ENCODE data around the gene SSTR3.
"Not testable (repeated sequence)": the region's sequence is repeated elsewhere in the genome, so short reads cannot be mapped to it uniquely, and the experiment has no call there.

Gene SSTR3

DNA sequence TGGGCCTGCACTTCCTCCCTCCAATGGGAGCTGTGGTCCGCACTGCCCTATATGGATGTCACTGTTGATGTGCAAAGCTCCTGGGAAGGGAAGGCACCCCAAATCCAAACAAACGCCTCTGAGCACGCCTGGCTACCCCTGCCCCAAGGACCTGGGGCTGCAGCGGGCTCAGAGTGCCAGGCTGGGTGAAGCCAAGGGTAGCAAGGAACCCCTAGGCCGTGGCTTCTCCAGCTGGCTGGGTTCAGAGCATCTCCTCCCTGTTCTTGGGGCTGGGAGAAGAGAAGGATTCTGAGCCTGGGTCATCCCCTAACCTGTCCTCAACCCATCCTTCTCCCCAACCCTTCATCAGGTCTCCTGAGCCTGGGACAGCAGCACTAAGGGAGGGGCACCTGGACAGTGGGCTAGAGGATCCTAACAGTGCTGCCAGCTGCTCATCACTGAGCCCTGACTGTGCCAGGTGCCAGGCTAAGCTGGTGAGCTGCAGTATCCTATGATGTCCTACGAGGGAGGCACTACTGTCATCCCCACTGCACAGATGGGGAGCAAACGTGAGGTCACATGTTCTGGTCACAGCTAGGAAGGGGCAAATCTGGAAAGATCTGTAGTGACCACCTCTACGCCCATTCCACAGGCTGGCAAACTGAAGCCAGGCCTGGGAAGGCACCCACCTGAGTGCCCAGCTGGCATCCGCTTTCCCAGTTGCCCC, 3.0 kb downstream of the SSTR3 start:
- DNase-seq, result no peak

DNA sequence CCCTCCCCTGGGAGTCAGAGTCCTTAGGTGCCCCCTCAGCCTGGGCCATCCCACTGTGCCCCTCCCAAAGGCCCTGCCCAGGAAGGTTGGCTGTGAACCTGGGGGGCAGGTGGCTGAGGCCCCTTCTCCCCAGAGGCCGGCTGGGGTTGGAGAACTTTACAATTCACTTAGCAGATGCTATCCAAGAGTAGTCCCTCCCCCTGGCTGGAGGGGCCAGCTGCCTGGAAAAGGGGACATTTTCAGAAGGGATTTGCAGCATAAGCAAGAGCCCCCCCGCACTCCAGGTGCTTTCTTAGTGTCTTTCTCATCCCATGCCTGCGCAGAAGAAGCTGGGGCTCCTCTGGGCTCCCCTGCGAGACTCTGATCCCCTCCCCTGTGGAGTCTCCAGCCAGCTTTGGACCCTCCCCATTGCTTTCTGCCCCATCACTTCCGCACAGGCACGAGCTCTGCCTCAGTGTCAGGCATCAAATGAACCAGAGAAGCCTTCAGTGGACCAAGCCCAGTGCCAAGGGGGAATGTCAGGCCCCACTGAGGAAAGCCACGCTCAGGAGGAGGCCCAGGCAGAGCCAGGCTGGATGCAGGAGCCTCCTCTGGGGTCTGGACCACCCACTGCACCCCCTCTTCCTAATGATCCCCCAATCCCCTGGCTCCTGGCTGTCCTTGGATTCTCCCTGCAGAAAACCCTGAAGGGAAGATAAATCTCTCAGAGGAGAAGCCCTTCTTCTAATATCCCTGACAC, 3.7 kb downstream of the SSTR3 start:
- no peak for DNase-seq

DNA sequence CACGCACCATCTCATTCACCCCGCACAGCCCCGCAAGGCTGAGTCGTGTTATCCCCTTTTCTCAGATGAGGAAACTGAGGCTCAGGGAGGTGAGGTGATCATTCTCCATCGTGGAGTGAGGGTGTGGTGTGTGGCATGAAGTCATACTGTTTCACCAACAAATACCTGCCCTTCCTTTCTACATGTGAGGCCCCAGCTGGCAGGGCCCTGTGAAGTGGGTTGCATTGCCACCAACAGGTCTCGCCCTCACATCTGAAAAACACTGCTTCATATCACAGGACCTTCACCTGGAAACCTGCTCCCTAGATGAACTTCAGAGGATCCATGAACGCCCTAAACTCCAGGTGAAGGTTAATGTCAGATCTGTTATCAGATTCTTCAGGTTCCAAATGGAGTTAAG, 4.3 kb downstream of the SSTR3 start:
- no peak for DNase-seq

DNA sequence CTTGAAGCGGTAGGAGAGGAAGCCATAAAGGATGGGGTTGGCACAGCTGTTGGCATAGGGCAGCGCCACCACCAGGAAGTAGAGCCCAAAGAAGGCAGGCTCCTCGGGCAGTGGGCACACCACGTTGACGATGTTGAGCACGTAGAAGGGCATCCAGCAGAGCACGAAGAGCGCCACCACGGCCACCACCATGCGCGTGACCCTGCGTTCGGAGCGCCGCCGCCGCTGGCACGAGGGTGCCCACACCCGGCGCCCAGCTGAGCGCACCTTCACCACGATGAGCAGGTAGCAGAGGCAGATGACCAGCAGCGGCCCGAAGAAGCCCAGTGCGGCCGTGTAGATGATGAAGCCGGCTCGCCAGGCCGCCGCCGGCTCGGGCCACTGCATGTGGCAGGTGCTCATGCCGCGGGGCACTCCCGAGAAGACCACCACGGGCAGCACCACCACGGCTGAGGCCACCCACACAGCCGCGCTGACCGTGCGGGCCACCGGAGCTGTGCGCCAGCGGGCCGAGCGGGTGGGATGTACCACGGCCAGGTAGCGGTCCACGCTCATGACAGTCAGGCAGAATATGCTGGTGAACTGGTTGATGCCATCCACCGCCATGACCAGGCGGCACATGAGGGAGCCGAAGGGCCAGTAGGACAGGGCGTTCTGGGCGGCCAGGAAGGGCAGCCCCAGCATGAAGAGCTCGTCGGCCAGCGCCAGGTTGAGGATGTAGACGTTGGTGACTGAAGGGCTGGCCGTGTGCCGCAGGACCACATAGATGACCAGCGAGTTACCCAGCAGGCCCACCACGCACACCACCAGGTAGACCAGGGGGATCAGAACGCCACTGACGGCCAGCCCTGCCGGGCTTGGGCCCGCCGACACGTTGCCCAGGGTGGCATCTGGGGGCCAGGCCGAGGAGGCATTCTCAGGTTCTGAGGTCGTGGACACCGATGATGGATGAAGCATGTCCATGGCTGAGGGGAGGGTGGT, 5.1 kb downstream of the SSTR3 start:
- no peak for DNase-seq

DNA sequence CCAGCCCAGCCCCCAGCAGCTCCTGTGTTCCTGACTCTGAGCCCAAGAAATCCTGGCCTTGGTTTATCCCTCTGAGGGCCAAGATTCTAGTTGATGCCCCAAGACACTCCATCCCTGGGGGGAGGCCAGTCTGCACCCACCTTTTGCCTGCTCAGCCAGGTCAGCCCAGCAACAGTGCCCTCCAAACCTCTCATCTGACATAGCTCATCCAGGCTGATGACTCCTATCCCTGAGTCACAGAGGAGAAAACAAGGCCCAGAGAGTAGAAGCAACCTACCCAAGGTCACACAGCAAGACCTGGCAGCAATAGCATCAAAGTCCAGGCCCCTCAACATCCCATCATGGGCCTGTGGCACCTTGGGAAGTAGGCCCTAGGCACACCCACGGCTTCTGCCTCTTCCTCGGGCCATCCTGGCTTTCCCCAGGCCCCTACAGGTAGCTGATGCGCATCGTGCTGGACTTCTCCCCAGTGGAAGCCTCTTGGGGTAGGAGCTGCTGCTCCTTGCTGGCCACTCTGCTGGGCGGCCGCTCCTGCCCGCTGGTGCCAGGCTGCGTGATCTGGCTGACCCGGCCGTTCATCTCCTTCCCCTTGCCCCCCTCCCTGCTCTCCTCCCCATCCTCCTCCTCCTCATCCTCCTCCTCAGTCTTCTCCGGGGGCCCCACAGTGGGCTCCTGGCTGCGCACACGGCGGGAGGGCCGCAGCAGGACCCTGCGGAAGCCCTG, 6.0 kb downstream of the SSTR3 start:
- no peak for DNase-seq

DNA sequence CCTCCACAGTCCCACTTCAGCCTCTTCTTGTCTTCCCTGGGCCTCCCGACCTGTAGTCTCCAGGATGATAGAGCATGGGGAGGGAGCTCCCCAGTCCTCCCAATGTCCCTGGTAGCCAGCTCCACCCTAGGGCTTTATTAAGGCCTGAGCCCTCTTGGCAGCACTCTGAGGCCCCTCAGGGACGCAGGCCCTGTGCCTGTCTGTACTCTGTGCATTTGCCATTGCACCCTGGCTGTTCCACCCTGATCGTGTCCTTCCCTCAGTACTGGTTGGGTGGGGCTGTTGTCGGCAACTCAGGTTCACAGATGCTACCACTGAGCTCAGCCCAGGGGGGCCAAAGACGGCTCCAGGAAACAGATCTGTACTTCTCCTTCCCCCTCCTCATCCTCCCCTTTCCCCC, 7.2 kb downstream of the SSTR3 start:
- no peak for DNase-seq

DNA sequence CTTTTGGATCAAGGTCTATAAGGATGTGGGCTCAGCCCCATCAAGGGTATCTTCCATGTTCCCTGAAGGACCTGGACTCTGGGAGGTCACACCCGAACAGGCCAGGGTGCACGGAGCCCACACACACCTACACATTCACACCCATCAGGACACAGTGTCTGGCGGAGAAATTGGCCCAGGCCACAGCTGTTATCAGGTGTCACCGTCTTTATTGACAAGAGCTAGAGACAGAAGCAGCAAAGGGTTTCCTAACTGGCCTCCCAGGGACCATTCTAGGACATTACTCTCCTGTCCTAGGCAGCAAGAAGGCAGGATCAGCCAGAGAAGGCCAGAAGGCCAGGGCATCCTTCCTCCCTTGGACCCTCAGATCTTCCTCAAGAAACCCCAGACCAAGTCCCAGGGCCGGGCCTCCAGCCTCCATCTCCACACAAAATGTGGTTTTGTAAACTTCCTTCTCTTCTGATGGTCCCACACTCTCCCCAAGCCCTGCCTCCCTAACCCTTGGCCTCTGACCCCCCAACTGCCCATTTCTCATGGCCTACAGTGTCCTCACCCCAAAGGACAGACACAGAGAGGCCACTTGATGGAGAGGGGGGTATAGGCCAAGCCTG, 8.1 kb downstream of the SSTR3 start:
- DNase-seq, result no peak

DNA sequence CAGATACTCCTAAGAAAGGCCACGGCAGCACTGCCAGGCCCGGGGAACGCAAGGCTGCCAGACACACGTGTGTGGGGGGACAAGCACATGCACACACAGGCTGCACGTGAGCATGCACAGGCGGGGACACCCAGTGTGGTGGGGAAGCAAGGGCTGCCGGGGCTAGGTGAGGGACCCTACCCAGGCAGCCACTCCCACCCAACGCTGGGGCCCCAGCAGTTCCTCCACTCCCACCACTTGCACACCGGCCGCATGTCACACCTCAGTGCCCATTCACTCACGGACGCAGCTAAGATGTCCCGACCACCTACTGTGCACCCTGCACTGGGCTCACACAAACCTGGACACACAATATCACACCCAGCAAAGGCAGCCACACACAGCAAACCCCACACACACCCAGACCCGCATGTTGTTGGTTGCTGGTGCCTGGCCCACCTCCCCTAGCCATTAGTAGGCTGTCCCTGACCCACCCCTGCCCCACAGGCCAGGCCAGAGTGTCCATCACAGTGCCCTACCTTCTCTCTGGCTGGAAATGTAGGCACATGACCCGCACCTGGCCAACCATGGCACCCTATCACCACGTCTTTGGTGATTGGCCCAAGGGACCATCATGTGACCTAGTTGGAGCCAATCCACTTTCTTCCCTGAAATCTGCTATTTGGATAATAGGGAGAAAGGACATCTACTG, 8.8 kb downstream of the SSTR3 start:
- DNase-seq, result no peak

DNA sequence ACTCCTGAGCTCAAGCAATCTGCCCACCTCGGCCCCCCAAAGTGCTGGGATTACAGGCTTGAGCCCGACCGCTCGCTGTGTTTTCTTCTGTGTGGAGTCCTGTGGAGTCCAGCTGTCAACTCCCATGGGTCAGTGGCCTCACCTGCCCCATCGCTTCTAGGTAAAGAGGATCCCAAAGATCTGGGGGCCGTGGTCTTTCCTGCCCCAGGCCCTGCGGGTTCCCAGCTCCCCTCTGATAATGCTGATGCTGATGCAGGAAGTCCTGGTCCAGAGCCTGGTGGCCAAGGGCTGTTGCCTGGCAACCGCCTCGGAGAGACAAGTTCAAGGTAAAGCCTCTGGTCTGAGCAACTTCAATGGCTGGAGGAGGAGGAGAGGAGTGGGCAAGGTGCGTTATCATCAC, 9.6 kb downstream of the SSTR3 start:
- DNase-seq, result no peak

DNA sequence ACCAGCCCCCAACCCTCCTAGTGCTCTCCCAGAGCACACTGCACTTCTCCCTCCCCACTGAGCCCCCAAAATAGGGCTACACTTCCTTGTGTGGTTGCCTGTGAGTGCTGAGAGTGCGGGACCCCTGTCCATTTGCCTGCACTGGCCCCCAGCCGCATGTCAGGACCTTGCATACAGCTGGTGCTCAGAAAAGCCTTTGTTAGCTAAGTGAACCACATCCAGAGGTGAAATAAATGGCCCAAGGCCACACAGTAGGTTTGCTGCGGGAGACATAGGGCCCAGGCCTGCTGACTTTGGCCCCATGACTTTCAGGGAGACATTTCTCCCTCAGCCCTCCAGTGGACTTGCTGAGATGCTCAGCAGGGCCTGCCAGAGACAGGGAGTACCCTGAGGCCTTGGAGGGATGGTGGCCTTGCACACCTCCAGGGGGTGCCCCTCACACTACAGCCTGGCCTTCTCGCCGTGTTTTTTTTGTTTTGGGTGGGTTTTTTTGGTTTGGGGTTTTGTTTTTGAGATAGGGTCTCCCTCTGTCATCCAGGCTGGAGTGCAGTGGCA, 10.2 kb downstream of the SSTR3 start:
- DNase-seq, result no peak

DNA sequence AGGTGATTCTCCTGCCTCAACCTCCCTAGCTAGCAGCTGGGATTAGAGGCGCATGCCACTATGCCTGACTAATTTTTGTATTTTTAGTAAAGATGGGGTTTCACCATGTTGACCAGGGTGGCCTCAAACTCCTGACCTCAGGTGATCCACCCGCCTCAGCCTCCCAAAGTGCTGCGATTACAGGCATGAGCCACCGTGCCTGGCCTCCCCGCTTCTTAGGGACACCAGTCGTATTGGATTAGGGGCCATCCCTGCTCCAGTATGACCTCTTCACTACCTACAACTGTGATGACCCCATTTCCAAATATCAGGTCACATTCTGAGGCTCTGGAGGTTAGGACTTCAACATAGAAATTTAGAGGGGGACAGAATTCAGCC, 10.8 kb downstream of the SSTR3 start:
- DNase-seq, result not testable (repeated sequence)

DNA sequence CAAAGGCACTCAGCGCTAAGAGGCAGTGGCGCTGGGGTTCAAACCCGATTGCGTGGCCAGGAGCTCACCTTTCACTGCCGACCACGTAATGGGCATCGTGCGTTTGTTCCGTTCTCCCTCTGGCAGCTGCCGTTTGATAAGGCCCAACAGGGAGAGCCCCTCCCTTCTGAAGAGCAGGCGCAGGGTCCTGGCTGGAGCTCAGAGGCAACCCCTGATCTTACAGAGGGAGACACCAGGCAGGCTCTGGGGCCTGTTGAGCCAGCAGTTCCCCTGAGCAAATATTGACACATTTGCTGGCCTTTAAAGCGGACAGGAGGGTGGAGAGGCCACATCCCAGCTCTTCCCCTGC, 12.5 kb downstream of the SSTR3 start:
- no peak for DNase-seq

DNA sequence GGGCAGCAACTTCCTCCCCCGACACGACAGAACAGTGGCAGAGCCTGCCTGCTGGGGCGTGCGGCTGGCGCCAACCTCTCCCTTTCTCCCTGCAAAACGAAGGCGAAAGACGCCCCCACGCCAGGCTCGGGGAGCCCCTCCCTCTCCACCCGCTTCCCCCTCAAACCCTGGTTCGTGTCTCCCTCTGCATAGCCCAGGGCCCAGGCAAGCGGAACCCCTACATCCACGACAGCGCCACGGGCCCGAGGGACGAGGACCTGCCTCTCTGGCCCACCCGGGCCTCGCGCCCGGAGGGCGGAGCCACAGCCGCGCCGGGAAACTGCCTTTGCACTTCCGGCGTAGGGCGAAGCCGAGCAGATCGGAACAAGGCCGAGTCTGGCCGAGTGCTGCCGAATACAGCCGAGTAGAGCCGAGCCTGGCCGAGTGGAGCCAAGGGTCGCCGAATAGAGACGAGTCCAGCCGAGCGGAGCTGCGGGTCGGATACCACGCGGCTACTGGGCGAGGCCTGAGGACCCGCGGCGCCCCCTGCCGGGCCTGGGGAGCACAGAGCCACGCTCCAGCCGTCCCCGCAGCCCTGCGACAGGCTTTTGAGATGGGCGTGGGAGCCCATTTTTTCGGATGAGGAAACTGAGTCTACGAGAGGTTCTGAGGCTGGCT, 13.0 kb downstream of the SSTR3 start:
- peak; percentile 84 for DNase-seq

DNA sequence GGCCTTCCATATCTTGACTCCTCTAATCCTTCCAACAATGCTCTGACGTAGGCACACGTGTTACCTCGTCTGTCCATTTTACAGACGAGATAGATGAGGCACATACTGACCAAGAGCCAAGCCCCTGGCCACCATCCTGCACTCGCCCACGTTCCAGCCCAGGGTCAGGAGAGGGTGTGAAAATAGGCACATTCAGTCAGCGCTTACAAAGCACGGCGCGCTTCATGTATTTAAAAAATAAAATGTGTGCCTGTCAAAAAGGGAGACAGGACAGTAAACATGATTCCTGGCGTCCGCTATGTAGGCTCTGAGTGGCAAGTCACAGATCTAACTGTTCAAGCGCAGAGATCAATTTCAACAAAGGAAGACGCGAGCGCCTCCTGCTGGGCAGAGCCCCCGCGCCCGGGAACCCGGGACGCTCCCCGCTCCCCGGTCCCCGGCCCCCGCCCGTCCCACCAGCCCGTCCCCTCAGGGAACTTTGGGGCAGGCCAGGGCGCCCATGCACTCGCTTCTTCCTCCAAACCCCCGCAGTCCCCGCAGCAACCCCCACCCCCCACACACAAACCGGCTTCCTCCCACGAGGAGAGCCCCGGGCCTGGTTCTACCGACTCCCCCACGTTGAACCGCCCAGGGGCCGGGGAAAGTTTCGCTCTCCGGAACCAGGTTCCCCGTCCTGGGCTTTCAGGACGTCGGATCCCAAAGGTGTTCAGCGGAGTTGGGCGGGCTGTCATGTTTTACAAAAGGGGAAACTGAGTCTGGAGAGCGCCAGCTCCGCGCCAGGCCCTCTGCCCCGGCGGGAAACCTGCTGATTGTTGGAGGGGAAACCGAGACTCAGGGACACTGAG, 13.8 kb downstream of the SSTR3 start:
- DNase-seq, result no peak

DNA sequence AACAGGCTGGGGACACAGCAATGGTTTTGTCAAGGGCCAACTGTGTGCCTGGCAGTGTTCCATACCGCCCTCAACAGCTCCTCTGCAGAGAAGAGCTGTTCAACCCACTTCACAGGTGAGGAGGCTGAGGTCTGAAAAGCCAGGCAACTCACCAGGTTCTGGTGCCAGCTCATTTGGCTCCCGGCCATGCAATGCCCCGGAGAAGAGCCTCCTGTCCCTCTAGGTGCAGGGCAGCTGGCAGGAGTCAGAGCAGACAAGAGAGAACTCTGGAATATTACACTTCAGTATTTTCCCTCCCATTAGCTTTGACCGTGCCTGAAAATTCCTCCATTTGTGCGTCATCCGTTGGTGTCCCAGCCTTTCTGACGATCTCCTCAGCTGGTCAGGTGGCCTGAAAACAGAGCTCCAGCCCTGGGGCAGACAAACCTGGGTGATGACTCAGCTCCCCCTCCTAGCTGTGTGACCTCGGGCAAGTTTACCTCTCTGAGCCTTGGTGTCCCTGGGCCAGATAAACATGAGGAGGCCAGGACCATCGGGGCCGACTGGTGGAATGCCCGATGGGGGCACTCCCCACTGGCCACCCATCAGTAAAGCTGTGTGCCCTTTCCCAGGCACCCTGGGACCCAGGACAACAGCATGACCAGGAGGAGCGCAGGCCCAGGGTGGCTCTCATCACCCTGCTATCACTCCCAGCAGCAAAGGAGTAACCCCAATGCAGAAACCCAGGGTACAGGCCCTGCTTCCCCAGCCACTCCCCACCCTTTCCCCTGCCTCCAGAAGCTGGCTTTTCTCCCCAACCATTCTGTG, 14.6 kb downstream of the SSTR3 start:
- DNase-seq, result no peak

DNA sequence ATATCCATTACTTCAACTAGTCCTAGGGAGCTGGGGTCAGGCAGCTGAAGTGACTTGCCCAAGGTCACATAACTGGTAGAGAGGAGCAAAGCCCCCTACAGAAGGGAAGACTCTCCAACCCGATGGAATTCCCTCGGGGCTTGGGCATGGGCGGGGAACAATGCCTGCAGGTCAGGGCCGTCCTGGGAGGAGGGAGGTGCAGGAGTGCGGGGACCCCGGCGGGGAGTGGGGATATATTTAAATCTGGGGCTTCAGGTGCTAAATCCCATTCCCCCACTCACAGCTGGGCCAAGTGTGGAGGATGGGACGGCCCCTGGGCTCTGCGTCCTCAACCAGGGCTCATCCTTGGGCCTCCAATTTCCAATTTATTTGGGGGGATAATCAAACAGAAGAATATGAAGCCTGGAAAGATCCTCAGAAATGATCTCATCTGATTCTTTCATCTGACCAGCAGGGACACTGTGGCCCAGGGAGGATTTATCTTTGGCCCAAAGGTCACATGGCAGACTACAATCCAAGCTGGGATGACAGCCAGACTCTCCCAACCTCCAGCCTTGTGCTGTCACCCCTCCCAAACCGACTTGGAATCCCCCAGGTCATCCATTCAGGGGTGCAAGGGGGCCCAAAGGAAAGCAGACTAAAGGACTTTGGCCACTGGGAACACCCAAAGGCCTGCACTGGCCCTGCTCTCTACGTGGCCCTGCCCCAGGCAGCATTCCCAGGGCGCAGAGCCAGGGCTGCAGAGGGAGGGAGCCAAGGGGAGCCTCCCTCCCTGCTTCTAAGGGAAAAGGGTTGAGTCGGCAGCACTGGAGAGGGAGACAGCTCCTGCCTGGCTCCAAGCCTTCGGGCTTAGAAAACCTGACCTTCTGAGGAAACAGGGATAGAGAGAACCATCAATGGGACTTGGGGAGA, 15.5 kb downstream of the SSTR3 start:
- no peak for DNase-seq

DNA sequence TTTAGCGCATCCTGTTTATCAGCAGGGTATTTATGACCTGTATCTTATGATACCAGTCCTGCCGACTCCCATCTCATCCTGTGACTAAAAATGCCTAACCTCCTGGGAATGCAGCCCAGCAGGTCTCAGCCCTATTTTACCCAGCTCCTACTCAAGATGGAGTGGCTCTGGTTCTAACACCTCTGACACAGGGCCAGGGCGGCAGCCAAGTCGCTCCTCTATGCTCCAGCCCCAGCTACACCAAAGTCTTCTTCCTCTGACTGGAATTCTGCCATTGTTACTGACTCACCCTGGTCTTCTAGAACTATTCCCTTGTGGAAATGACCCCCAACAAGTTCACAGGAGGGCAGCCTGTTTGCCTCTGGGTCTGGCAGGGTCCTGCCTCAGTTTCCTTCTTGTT, 16.4 kb downstream of the SSTR3 start:
- no peak for DNase-seq

DNA sequence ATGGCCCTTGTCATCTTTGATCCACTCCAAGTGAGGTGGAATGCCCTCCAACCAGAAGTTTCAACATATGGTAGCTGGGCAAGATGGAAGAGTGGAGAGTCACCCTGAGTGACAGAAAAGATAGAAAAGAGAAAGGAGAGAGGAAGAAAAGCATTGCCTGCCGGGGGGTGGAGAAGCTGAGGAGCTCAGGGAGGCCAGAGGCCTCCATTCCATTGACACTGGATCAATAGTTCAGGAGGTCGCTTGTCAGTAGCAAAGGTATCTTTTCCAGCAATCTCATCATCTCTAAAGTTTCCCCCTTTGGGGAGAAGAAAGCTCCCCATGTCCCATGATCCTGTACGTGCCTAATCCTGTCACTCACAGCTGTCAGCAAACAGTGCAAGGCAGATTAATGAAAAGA, 17.5 kb downstream of the SSTR3 start:
- no peak for DNase-seq

All from DMS79 (cell line).